Liver (tissue), 3 donors: ENCODE data around the gene UTF1.

Experiments used
- JUND ChIP-seq, 2 donors: IDR thresholded peaks; 2 replicates each; pipeline ENCODE4 v1.6.1; 2016; ENCODE audit warnings: antibody characterized with exemption in 2 of 2
- SP1 ChIP-seq: IDR thresholded peaks from 2 replicates; pipeline ENCODE4 v1.6.1; 2018; ENCODE audit warnings: antibody characterized with exemption, mild to moderate bottlenecking
- TF ChIP-seq, protein P1 (sequence below): fragments of 150-350 bp; IDR thresholded peaks from 2 replicates; pipeline ENCODE4 v1.5.1; 2017; ENCODE audit warnings: improper control_type of control experiment, low read depth, low read length; ENCODE audit not compliant: missing input control
- TF ChIP-seq, protein P2 (sequence below): IDR thresholded peaks from 2 replicates; pipeline ENCODE4 v1.6.1; 2016; ENCODE audit warnings: antibody characterized with exemption, mild to moderate bottlenecking
- donor health status: healthy.
- donor health status: healthy.

DNA sequence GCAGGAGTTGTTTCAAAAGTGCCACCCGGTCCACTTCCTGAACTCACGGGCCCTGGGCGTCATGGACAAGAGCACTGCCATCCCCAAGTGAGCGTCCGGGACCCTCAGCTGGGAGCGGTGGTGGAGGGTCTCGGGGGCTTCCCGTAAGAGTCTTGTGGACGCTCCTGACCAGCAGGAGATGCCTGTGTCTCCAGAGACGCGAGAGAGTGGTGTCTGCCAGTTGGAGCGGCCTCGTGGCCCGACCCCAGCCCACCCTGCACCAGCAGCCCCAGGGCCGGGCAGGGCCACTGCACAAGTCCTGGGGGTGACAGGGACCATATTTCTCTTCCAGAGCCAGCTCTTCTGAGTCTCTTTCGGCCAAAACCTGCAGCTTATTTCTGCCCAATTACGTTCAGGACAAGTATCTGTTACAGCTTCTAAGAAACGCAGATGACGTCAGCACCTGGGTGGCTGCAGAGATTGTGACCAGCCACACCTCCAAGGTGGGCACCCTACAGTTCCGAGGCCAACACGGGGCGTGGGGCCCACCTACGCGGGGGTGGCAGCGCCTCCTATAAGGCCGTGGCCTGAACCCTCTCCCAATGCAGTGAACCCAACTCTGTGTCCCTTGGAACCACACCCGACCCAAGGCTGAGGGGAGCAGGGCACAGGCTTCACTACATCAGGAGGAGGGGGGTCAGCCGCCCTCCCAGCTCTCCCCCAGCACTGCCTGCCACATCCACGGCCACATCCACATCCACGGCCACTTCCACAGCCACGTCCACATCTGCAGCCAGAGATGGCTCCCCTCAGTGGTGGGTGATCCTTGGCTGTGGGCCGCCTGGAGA, 16.2 kb upstream of the UTF1 start:
- TF ChIP-seq, protein P1, sequence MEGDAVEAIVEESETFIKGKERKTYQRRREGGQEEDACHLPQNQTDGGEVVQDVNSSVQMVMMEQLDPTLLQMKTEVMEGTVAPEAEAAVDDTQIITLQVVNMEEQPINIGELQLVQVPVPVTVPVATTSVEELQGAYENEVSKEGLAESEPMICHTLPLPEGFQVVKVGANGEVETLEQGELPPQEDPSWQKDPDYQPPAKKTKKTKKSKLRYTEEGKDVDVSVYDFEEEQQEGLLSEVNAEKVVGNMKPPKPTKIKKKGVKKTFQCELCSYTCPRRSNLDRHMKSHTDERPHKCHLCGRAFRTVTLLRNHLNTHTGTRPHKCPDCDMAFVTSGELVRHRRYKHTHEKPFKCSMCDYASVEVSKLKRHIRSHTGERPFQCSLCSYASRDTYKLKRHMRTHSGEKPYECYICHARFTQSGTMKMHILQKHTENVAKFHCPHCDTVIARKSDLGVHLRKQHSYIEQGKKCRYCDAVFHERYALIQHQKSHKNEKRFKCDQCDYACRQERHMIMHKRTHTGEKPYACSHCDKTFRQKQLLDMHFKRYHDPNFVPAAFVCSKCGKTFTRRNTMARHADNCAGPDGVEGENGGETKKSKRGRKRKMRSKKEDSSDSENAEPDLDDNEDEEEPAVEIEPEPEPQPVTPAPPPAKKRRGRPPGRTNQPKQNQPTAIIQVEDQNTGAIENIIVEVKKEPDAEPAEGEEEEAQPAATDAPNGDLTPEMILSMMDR, result no peak
- TF ChIP-seq, protein P2, sequence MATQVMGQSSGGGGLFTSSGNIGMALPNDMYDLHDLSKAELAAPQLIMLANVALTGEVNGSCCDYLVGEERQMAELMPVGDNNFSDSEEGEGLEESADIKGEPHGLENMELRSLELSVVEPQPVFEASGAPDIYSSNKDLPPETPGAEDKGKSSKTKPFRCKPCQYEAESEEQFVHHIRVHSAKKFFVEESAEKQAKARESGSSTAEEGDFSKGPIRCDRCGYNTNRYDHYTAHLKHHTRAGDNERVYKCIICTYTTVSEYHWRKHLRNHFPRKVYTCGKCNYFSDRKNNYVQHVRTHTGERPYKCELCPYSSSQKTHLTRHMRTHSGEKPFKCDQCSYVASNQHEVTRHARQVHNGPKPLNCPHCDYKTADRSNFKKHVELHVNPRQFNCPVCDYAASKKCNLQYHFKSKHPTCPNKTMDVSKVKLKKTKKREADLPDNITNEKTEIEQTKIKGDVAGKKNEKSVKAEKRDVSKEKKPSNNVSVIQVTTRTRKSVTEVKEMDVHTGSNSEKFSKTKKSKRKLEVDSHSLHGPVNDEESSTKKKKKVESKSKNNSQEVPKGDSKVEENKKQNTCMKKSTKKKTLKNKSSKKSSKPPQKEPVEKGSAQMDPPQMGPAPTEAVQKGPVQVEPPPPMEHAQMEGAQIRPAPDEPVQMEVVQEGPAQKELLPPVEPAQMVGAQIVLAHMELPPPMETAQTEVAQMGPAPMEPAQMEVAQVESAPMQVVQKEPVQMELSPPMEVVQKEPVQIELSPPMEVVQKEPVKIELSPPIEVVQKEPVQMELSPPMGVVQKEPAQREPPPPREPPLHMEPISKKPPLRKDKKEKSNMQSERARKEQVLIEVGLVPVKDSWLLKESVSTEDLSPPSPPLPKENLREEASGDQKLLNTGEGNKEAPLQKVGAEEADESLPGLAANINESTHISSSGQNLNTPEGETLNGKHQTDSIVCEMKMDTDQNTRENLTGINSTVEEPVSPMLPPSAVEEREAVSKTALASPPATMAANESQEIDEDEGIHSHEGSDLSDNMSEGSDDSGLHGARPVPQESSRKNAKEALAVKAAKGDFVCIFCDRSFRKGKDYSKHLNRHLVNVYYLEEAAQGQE, result no peak
- TF ChIP-seq SP1, result no peak
- no peak for TF ChIP-seq JUND (IDR thresholded peaks at IDR 0.05)
